NCI-H187 (cell line): ENCODE results near the gene KCNJ5.

Experiments
- DNase-seq, 2 experiments: peaks; one replicate each; lab custom pipeline; 2025; lab: John Stamatoyannopoulos, UW

The KCNJ5 gene

GRCh38 chr11:128895526-128895925 lies 4.4 kb downstream of the KCNJ5 start:
- DNase-seq = no peak

DNA sequence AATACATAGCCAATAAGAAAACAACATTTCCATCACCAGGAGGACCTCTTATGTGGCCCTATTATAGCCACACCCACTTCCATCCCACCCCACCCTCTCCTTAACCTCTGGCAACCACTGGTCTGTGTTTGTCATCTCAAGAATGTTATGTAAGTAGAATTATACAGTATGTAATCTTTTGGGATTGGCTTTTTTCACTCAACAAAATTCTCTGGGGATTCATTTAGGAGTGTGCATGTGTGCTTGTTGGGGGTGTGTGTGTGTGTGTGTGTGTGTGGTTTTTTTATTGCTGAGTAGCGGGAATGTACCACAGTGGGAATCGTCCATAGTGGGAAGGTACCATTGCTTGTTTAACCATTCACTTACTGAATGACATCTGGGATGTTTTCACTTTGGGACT lies 5.2 kb downstream of the KCNJ5 start:
- DNase-seq = no peak

- DNase-seq = no peak
These were observed 6.7 kb downstream of the KCNJ5 start for GRCh38 chr11:128897826-128898225.

DNA sequence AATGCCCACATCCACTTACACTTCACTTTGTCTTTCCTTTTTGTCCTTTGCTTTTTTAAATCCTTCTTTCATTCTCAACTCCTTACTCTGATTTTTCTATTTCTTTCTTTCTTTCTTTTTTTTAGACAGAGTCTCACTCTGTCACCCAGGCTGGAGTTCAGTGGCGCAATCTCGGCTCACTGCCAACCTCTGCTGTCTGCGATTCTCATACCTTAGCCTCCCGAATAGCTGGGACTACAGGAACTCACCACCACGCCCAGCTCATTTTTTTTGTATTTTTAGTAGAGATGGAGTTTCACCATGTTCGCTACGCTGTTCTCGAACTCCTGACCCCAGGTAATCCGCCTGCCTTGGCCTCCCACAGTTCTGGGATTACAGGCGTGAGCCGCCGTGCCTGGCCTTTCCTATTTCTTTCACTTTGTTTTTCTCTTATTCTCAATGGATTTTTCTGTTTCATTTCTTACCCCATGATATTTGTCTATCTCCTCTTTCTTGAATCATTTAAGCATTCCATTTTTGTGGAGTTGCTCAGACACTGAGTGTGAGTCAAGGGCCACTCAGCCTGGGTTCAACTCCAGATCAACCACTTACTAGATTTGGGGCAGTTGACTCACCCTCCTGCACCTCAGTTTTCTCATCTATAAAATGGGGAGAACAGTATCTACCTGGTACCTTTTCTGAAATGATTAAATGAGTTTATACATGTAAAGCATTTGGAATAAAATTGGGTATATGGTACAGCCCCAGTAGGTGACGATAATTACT lies 7.6 kb downstream of the KCNJ5 start:
- DNase-seq = no peak

DNA sequence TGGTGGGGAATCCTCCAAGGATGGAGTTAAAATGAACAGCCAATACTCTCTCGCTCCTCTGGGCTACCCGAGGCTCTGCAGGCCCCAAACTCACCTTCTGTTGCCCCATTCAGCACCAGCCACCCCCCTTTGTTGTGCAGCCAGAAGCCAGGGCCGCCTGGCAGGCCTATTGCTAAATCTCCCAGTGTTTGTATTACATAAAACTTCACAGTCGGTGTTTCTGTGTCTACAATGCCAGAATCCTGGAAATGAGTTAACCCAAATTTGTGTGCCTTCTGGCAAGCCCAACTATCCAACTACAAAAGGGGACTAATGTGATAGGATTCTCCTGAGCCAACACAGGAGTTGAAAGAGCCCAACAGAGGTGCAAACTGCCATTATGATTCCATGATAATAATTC lies 9.3 kb downstream of the KCNJ5 start:
- DNase-seq = no peak

- DNase-seq = no peak
These were observed 10.7 kb downstream of the KCNJ5 start for GRCh38 chr11:128901653-128902514.

DNA sequence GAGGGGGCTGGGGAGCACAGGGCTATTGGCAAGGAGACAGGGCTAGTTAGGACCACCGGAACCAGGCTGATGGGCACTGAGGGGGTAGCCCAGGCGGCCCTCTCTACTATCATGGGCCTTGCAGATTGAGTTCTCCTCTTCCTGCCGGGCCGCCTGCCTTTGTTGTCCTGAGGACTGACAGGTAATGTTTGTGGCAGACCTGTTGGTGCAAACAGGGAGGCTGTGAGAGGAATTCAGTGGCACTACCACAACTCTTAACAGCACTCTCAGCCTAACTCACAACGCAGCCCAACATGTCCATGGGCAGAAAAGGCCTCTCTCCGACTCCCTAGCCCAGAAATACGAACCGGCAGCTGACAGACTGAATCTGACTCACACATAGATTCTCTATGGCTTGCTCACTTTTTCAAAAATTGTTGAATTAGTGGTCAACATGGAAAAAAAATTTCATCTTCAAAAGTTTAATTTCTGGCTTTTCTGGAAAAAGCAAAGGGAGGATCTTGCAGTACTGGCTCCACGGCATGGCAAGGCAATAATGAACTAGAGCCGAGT lies 11.4 kb downstream of the KCNJ5 start:
- DNase-seq = no peak

DNA sequence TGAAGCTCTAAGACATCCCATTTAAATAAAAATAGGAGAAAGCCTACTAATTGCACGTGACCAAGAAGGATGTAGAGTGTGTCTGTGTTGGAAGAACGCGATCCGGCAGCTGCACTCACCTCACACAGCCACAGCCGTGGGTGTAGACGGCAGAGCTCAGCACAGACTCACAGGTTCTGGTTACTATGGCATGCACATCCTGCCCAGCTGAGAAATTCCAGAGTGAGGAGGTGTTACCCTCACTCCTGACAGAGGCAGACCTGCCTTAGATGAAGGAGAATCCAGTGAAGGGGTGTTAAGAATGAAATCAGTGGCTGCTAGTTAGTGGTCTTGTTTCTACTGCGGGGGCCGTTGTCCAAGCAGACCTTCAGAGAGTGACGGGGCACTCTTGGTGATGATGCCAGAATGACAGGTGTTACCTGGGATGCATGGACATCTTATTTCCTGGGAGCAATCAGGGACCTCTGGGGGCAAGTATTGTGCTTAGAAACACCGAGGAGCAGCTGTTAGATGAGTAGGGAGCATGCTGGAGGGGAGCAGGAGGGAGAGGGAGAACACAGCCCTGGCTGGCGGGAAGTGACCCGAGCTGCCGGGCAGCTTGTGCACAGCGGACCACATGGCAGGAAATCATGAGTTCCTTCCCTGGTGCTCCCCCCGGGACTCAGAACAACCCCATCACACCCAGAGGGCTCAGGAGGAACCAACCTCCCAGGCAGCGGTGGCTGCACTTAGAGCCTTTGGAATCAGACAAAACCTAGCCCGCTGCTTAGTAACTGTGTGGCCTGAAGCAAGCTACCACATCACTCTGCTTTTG lies 12.3 kb downstream of the KCNJ5 start:
- DNase-seq = no peak

GRCh38 chr11:128904303-128904655 lies 13.1 kb downstream of the KCNJ5 start:
- DNase-seq = no peak

- no peak for DNase-seq
These were observed 13.6 kb downstream of the KCNJ5 start for GRCh38 chr11:128904656-128905344.

- peak in 1 of 2 experiments; percentile 13 for DNase-seq
These were observed 14.4 kb downstream of the KCNJ5 start for GRCh38 chr11:128905345-128906184.

DNA sequence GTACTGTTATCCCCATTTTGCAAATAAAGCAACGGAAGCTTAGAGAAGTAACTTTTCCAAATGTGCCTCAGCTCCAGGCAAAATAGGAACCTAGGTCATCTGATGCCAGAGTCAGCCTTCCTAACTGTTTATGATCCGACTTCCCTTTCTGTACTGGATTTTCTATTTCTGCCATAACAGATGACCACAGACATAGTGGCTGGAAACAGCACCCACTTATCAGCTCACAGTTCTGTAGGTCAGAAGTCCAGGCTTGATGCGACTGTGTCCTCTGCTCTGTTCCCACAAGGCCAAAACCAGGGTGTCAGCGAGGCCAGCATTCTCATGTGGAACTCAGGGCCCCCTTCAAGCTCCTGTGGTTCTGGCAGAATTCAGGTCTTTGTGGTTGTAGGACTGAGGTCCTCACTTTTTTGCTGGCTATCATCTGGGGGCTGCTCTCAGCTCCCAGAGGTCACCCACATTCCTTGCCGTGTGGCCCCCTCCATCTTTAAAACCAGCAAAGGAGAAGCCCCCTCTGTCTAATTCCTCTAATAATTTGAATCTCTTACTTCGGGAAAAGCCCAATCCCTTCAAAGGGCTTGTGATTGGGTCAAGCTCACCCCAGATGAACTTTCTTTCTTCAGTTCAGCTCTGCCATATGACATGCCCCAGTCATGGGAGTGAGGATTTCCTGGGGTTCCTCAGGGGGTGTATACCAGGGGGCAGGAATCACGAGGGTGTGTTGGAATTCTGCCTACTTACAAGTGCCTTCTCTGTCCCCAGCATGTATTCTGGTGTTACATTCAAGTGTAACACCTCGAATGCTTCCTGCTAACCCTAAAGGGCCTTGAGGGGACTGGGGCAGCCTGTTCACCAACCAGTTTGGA lies 15.3 kb downstream of the KCNJ5 start:
- DNase-seq = no peak

DNA sequence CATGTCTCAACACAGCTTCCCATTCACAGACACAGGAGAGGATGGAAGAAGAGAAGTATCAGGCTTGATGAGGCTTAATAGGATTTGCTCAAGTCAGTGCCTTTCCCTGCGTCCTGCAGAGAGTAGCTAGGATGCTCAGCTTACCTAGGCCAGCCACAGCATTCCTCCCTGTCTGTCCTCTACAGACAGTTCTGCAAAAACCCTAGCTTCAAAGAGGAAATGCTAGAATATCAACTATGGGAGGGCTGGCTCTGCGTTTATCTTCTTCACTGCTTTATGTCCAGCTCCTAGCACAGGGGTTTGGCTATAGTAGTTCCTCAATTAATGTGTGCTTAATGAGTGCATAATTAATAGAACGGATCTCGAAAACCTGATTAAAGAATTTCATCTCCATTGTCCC lies 16.4 kb downstream of the KCNJ5 start:
- no peak for DNase-seq

GRCh38 chr11:128908391-128909246 lies 17.5 kb downstream of the KCNJ5 start:
- DNase-seq = no peak

GRCh38 chr11:128909438-128910125 lies 18.4 kb downstream of the KCNJ5 start:
- DNase-seq = no peak

DNA sequence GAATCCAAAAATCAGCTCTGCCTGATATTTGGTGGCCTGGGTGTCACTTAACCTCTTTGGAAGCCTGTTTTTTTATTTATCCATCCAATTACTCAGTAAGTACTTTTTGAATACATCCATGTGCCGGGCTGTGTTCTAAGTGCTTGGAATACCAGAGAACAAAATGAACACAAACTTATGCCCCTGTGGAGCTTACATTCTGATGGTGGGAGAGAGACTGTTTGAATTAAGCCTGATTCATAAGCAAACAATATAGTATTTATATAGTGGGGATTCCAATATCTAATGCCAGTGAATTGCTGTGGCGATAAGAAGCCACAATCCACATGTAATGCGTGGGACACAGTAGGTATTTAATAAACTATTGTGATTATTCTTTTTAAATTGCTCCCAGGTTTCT lies 19.4 kb downstream of the KCNJ5 start:
- DNase-seq = no peak

DNA sequence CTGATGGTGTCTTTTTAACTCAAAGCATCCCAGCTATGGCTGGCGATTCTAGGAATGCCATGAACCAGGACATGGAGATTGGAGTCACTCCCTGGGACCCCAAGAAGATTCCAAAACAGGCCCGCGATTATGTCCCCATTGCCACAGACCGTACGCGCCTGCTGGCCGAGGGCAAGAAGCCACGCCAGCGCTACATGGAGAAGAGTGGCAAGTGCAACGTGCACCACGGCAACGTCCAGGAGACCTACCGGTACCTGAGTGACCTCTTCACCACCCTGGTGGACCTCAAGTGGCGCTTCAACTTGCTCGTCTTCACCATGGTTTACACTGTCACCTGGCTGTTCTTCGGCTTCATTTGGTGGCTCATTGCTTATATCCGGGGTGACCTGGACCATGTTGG lies 20.1 kb downstream of the KCNJ5 start:
- no peak for DNase-seq

DNA sequence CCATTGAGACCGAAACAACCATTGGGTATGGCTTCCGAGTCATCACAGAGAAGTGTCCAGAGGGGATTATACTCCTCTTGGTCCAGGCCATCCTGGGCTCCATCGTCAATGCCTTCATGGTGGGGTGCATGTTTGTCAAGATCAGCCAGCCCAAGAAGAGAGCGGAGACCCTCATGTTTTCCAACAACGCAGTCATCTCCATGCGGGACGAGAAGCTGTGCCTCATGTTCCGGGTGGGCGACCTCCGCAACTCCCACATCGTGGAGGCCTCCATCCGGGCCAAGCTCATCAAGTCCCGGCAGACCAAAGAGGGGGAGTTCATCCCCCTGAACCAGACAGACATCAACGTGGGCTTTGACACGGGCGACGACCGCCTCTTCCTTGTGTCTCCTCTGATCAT lies 20.5 kb downstream of the KCNJ5 start:
- DNase-seq = no peak
